ENCODE results near the gene CFAP46. TPM values are rescaled to one million over a fixed set of nuclear protein-coding genes. Genes with fewer than 3 reads are reported as not detected.
"Not testable (repeated sequence)": the region's sequence is repeated elsewhere in the genome, so short reads cannot be mapped to it uniquely, and the experiment has no call there.

CFAP46 gene
- total RNA-seq, 1 experiment from 2014 or later: 3.3 TPM

DNA sequence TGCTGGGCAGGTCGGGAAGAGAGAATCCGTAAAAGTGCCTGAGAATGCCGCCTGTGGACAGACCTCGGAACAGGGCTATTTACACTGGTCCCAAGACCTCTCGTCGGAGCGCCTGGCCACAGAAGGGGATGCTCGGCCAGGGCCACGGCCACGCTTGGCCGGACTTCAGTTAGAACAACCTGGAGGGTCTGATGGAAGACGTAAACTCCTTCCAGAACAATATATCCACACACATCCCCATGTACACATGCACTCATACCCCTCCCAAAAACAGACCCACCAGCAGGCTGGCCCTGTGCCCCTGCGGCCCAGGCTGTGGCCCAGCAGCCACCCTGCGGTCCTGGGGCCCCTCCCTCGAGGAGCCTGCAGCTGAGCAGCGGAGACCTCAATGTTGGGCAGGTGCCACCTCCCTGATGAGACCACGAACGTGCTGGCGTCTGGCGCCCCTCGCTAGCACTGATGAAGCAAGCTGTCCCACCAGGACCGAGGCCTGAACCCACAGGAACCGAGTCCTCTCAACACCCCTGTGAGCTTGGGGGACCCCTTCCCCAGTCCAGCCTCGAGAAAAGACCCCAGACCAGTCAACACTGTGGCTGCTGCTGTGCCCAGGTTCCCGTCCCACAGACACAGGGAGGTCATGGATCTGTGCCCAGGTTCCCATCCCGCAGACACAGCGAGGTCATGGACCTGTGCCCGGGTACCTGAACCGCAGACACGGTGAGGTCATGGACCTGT is 8.9 kb downstream of the CFAP46 start (continued):
- TF ChIP-seq CBFB (CRISPR knock-in tag; IDR thresholded peaks at IDR 0.05; ENCODE audit: low read depth): no peak
- no peak for TF ChIP-seq GTF2I (CRISPR knock-in tag; conservative IDR thresholded peaks at IDR 0.05)
- TF ChIP-seq JUN (CRISPR knock-in tag; IDR thresholded peaks at IDR 0.05): no peak
- no peak for TF ChIP-seq ESRRA (CRISPR knock-in tag; IDR thresholded peaks at IDR 0.05; ENCODE audit: borderline replicate concordance)
- TF ChIP-seq GABPB1 (CRISPR knock-in tag; IDR thresholded peaks at IDR 0.05): no peak
- no peak for TF ChIP-seq MXD4 (CRISPR knock-in tag; IDR thresholded peaks at IDR 0.05; ENCODE audit: borderline replicate concordance)
- TF ChIP-seq, protein P1, sequence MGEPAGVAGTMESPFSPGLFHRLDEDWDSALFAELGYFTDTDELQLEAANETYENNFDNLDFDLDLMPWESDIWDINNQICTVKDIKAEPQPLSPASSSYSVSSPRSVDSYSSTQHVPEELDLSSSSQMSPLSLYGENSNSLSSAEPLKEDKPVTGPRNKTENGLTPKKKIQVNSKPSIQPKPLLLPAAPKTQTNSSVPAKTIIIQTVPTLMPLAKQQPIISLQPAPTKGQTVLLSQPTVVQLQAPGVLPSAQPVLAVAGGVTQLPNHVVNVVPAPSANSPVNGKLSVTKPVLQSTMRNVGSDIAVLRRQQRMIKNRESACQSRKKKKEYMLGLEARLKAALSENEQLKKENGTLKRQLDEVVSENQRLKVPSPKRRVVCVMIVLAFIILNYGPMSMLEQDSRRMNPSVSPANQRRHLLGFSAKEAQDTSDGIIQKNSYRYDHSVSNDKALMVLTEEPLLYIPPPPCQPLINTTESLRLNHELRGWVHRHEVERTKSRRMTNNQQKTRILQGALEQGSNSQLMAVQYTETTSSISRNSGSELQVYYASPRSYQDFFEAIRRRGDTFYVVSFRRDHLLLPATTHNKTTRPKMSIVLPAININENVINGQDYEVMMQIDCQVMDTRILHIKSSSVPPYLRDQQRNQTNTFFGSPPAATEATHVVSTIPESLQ (CRISPR knock-in tag; IDR thresholded peaks at IDR 0.05): no peak
- TF ChIP-seq TEAD1 (CRISPR knock-in tag; IDR thresholded peaks at IDR 0.05): no peak
- no peak for TF ChIP-seq FOXP1 (CRISPR knock-in tag; IDR thresholded peaks at IDR 0.05; ENCODE audit: borderline replicate concordance)
- no peak for TF ChIP-seq ZBTB43 (CRISPR knock-in tag; IDR thresholded peaks at IDR 0.05)

GRCh38 chr10:132932461-132933307 is 9.7 kb downstream of the CFAP46 start:
- H3K27ac Mint-ChIP-seq: peak overlapping the region; percentile 90; the same call in 1 of the 2 replicates
- H3K9me3 Mint-ChIP-seq: no peaks in the 10 kb centered on the region
- ChIA-PET POLR2A (no interaction called here), CTCF (no interaction called here)
- no peaks in the 10 kb centered on the region for H3K27me3 Mint-ChIP-seq (ENCODE audit: low read depth)
- no peak for ATAC-seq
- H3K4me3 Mint-ChIP-seq: no peak overlapping the region
- no peak for DNase-seq (ENCODE audit: low spot score)
- no peaks in the 10 kb centered on the region for H3K36me3 Mint-ChIP-seq
- TF ChIP-seq ELF4 (CRISPR knock-in tag; IDR thresholded peaks at IDR 0.05; ENCODE audit: low read depth) (no peak), USF1 (CRISPR knock-in tag; IDR thresholded peaks at IDR 0.05) (no peak), NR3C1 (CRISPR knock-in tag; conservative IDR thresholded peaks at IDR 0.05; ENCODE audit: low read depth) (no peak), NFATC4 (CRISPR knock-in tag; IDR thresholded peaks at IDR 0.05) (no peak), SOX15 (CRISPR knock-in tag; IDR thresholded peaks at IDR 0.05) (no peak), ETV6 (CRISPR knock-in tag; IDR thresholded peaks at IDR 0.05) (no peak), ZNF138 (CRISPR knock-in tag; conservative IDR thresholded peaks at IDR 0.05) (no peak), SMAD3 (CRISPR knock-in tag; IDR thresholded peaks at IDR 0.05; ENCODE audit: borderline replicate concordance) (no peak), SMAD4 (CRISPR knock-in tag; IDR thresholded peaks at IDR 0.05) (no peak)
- TF ChIP-seq, protein P2, sequence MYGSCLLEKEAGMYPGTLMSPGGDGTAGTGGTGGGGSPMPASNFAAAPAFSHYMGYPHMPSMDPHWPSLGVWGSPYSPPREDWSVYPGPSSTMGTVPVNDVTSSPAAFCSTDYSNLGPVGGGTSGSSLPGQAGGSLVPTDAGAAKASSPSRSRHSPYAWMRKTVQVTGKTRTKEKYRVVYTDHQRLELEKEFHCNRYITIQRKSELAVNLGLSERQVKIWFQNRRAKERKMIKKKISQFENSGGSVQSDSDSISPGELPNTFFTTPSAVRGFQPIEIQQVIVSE (CRISPR knock-in tag; IDR thresholded peaks at IDR 0.05; ENCODE audit: borderline replicate concordance): no peak
- H3K4me1 Mint-ChIP-seq: no peaks in the 10 kb centered on the region

GRCh38 chr10:132931258-132932250 is 10.8 kb downstream of the CFAP46 start:
- H3K4me1 Mint-ChIP-seq; CTCF ChIA-PET; H3K4me3 Mint-ChIP-seq; POLR2A ChIA-PET; H3K27ac Mint-ChIP-seq; ATAC-seq; H3K36me3 Mint-ChIP-seq; H3K9me3 Mint-ChIP-seq; H3K27me3 Mint-ChIP-seq (ENCODE audit: low read depth); DNase-seq (ENCODE audit: low spot score): not testable (repeated sequence)

- POLR2A ChIA-PET; H3K27me3 Mint-ChIP-seq (ENCODE audit: low read depth); CTCF ChIA-PET; H3K4me1 Mint-ChIP-seq; H3K27ac Mint-ChIP-seq; H3K4me3 Mint-ChIP-seq; DNase-seq (ENCODE audit: low spot score); ATAC-seq; H3K36me3 Mint-ChIP-seq; H3K9me3 Mint-ChIP-seq: not testable (repeated sequence)
Observed at GRCh38 chr10:132930701-132931100, 11.7 kb downstream of the CFAP46 start.
